Endometrial microvascular endothelial cells (primary cell): ENCODE measurements around the gene NCCRP1. TPM values are rescaled to one million over a fixed set of nuclear protein-coding genes. Genes with fewer than 3 reads are reported as not detected.

Source experiments
- in situ Hi-C: cut with HindIII; loops from 2 replicates; pipeline ENCODE4 v1.10.0; 2017; ENCODE audit warnings: low sequenced_read_pairs, low pct_unique_long_range_greater_than_20kb; ENCODE audit errors: inconsistent ontology term
- total RNA-seq: library from RNA; depleted of rRNA; stranded (reverse); fragments of >200 nt; gene quantifications from one replicate; pipeline ENCODE4 v1.2.3, GENCODE V29; 2015; ENCODE audit errors: inconsistent ontology term

Gene NCCRP1
- total RNA-seq = not detected

DNA sequence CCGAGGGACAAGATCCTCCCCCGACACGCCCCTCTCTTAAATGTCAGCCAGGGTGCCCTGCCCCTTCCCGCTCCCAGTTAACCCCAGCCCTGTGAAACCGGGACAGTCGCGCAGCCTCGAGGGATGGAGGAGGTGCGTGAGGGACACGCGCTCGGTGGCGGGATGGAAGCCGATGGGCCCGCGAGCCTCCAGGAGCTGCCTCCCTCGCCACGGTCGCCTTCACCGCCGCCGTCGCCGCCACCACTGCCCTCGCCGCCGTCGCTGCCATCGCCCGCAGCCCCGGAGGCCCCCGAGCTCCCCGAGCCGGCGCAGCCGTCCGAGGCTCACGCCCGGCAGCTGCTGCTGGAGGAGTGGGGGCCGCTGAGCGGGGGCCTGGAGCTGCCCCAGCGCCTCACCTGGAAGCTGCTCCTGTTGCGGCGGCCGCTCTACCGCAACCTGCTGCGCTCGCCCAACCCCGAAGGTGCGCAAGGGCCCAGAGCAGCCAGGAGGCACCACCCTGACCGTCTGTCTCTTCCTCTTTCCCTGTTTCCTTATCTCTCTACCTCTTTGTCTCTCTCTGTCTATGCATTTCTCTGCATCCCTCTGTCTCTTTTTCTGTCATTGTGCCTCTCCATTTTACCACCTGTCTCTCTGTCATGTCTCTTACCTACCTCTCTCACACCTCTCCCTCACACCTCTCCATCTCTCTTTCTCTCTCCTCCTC is at the start of gene NCCRP1:
TSS of gene NCCRP1 (plus strand) at position 105 of the 703 bp plus-strand sequence. CDS start at position 124, 19 bp downstream.
- in situ Hi-C loops = no loop called here

GRCh38 chr19:39147480-39147879 is 49.3 kb upstream of the NCCRP1 start:
- in situ Hi-C loops = no loop called here

DNA sequence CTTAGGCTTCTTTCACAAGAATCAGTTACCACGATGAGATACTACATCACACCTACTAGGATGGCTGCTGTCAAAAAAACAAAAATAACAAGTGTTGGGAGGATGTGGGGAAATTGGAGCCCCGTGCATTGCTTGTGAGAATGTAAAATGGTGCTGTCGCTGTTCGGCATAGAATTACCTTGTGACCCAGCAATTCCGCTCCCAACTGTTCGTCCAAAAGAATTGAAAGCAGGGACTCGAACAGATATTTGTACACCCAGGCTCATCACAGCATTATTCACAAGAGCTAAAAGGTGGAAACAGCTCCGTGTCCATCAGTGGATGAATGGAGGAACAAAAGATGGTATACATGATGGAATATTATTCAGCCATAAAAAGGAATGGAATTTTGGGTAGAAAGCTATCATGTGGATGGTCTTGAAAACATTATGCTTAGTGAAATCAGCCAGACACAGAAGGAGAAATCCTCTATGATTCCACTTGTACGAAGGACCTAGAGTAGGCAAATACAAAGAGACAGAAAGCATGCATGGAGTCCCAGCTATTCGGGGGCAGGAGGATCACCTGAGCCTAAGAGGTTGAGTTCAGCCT is 47.7 kb upstream of the NCCRP1 start:
- in situ Hi-C loops = no loop called here

- in situ Hi-C loops = no loop called here
These were observed 46.5 kb upstream of the NCCRP1 start for GRCh38 chr19:39150235-39150634.

GRCh38 chr19:39150807-39151600 is 45.8 kb upstream of the NCCRP1 start:
- in situ Hi-C loops = no loop called here

- in situ Hi-C loops = no loop called here
These were observed 44.7 kb upstream of the NCCRP1 start for GRCh38 chr19:39152066-39152465.

GRCh38 chr19:39154100-39154628 is 42.6 kb upstream of the NCCRP1 start:
- in situ Hi-C loops = no loop called here

DNA sequence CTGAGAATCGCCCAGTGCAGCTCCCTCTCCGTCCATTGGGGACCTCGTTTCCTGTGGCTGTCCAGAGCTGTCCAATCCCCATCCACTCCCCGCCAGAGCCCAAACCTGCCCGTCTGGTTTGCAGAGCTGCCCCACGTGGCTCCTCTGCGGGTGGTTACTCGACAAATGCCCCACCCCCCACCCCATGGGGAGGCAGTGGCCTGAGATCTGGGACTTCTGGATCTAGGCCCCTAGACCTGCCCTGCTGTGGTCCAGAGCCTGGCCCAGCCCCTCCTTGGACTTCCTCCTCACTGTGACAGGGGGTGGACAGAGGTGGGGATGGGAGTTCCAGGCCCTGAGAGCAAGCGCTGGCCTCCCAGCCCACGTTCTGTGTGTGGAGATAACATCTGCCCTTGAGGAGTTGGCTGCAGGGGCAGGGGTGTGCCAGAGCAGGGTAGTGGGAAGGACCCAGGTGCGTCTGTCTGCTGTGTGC is 42.1 kb upstream of the NCCRP1 start:
- in situ Hi-C loops = no loop called here

DNA sequence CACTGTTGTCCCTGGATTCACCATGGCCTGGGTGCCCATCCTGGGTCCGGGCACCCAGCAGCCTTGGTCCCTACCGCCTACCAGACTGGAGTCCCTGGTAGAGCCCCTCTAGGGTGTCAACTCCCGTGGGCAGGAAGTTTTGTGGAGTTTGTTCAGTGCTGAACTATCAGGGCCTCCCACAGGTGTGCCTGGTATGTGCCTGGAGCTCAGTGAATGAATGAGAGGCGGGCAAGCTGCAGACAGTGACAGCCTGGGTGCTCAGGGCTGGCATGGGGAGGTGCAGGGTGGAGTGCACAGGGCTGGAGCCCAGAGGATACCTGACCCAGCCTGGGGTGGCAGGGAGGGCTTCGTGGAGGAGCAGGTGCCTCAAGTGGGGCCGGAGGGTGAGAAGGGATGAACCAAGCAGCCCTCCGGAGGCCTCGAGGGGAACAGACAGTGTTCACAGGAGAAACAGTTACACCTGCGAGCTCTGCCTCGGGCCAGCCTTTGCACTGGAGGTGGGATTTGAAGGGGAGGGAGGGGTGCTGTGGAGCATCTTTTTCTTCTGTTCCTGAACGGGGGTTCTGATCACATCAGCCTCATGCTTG is 41.6 kb upstream of the NCCRP1 start:
- in situ Hi-C loops = no loop called here

- in situ Hi-C loops = no loop called here
These were observed 41.0 kb upstream of the NCCRP1 start for GRCh38 chr19:39155741-39156140.

DNA sequence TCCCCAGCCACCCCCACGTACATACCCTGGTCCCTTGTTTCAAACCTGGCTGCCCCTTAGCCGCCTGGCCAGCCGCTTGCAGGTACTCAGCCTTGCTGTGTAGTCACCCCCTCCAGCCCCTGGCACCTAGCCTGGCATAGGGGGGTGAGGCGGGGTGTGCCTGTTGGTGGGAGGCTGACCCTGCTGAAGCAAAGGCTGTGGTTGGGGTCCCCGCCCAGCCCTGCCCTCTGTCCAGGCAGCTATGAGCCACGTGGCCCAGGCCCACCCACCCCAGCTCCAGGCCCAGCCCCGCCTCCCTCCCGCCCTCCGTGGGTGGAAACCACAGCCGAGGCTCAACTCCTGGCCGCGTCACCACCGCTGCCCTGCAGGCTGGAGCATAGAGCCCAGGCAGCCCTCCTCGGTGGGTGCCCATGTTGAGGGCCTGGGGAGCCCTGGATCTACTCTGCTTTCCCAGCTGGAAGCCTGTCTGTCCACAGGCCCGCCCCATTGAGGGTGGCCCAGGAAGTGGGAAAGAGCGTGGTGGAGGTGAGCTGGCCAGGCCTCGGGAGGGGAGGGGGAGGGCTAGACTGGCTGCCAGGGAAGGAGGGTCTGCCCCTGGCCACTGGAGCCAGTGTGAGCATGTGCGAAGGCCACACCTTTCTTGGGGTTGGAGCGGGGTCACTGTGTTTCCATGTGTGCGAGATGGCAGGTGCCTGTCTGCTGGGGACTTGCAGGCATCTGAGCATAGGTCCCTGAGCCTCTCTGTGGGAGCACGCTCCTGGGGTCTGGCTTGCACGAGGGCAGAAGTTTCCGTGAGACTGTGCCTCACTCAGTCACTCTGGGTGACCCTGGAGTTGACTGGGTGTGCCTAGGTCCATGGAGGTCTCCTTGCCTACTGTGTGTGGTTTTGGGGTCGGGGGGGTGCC is 40.2 kb upstream of the NCCRP1 start:
- in situ Hi-C loops = no loop called here

DNA sequence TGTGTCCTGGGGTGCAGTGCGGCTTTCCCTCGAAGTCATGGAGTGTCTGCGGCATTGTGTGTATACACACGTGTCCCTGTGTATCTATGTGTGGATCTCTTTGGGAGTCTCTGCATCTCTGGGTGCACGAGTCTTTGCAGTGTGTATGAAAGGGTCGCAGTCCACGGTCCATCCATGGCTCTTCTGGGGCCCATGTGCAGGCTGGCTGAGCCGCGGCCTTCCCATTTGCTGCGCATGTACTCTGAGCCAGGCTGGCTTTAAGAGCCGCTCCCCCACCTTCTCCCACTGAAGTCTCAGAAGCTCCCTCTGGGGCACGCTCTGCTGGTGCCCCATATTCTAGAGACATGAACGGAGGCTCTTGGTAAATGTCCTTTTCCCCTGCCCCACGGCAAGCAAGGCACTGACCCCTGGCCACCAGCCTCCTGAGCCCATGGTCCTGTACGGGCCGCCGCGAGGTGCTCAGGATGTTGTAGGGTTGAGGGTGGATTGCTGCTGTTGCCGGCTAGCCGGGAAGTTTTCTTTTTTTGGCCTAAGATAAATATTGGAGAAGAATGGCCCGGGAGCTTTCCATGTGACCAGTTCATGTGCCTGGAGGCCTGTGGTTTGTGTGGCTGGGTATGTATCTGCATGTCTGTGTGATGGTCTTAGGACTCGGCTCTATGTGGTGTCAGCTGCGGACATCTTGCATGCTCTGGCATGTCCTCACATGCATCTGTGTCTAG is 39.3 kb upstream of the NCCRP1 start:
- in situ Hi-C loops = no loop called here

- in situ Hi-C loops = no loop called here
These were observed 38.8 kb upstream of the NCCRP1 start for GRCh38 chr19:39157997-39158389.

- in situ Hi-C loops = no loop called here
These were observed 38.0 kb upstream of the NCCRP1 start for GRCh38 chr19:39158646-39159260.

DNA sequence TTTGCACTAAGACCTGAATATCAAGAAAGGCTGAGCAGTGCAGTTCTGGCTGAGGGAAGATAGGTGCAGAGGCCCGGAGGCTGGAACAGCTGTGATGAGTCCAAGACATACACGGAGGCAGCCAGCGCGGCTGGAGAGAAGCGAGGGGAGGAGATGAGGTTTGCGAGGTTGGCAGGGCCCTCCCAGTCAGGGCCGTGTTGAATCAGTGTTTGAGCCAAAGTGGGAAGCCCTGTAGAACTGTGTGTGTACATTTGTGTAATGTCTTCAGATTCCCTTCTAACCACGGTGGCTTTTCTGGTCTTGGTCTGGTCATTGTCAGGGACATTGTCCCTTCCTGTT is 36.3 kb upstream of the NCCRP1 start:
- in situ Hi-C loops = no loop called here

DNA sequence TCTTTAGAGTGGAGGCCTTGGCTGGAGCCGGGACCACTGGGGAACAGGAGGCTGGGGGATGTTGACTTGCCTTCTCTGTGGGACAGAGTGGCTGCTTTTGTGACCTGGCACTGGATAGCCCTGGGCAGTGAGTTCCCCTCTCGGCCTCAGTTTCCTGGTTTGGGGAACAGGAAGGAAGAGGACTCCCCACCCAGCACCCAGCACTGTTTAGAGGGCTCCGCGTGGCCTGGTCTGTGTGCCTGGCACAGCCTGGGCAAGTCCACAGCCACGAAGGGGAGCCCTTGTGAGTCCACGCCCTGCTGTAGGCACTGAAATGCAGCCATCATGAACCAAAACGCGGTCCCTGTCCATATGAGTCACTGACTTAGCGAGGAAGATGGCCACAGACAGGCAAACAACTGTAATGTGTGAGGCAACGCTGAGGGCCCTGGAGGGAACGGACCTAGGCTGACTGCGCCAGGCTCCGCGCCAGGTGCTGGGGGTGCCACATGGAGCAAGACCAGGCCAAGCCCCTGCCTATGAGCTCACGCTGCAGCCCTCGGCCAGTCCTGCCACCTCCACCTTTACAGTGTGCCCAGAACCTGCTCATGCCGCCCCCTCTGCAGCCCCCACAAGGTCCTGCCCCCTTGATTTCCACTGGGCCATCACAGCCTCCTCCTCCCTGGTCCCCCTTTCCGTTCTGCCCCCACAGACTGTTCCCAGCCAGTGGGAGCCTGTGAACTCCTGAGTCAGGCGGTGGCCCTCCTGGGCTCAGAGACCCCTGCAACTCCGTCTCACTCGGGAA is 35.7 kb upstream of the NCCRP1 start:
- in situ Hi-C loops = no loop called here
